Colonic mucosa (tissue), 4 donors: ENCODE data around the gene AGXT2. TPM values are rescaled to one million over a fixed set of nuclear protein-coding genes. Genes with fewer than 3 reads are reported as not detected.

Experiments
- DNase-seq: peaks from one replicate; pipeline ENCODE4 v3.0.0-alpha.2; 2020
- H3K27ac ChIP-seq: fragments of 200-600 bp; one replicate; pipeline ENCODE4 v1.8.0; 2021
- H3K27me3 ChIP-seq: fragments of 200-600 bp; one replicate; pipeline ENCODE4 v1.8.0; 2021
- H3K36me3 ChIP-seq: fragments of 200-600 bp; one replicate; pipeline ENCODE4 v1.8.0; 2021
- H3K4me1 ChIP-seq: fragments of 200-600 bp; one replicate; pipeline ENCODE4 v1.8.0; 2021; ENCODE audit warnings: mild to moderate bottlenecking
- H3K4me3 ChIP-seq: fragments of 200-600 bp; one replicate; pipeline ENCODE4 v1.8.0; 2021
- H3K9ac ChIP-seq, 2 donors: one replicate each; pipeline ENCODE4 v1.7.0; 2013; ENCODE audit warnings: control low read depth in 2 of 2, low read depth in 2 of 2, low read length in 2 of 2
- H3K9me3 ChIP-seq: fragments of 200-600 bp; one replicate; pipeline ENCODE4 v1.8.0; 2021
- CTCF ChIP-seq: fragments of 200-600 bp; IDR thresholded peaks from one replicate; pipeline ENCODE4 v1.8.0; 2022; ENCODE audit warnings: antibody characterized with exemption, mild to moderate bottlenecking
- intact Hi-C: fragments of 100-400 bp; cut with DNase I; formaldehyde crosslinking; loops from one replicate; pipeline ENCODE4 v1.14.1; 2022
- total RNA-seq, 2 donors: library from RNA; stranded (reverse); fragmentation: NEBNext Ultra II Directional in 1 of 2; extraction: Animal tissue kit (Norgen Biotek cat#: 25700) in 1 of 2; gene quantifications; one replicate each; pipeline ENCODE4 v1.2.1, GENCODE V29; 2021
- donor health status: healthy.
- donor health status: DM: no; HTN: no; CAD: no.
- donor health status: DM: no; HTN: no; CAD: no.

AGXT2 gene
- total RNA-seq, 2 donors from 2014 or later: 0.16 TPM; not detected in 1

- Histone ChIP-seq H3K9ac (no peak overlapping the region), H3K36me3 (no peaks in the 10 kb centered on the region), H3K4me3 (no peak overlapping the region), H3K27me3 (no peaks in the 10 kb centered on the region), H3K4me1 (no peaks in the 10 kb centered on the region), H3K27ac (no peak overlapping the region), H3K9me3 (no peaks in the 10 kb centered on the region)
- DNase-seq: no peak
- intact Hi-C loops: no loop called here
- TF ChIP-seq CTCF: no peak
These were observed 10.6 kb upstream of the AGXT2 start for GRCh38 chr5:35058374-35058788.

GRCh38 chr5:35056686-35057085 lies 8.9 kb upstream of the AGXT2 start:
- Histone ChIP-seq H3K27ac (no peak overlapping the region), H3K9me3 (no peaks in the 10 kb centered on the region), H3K9ac (no peak overlapping the region), H3K27me3 (no peaks in the 10 kb centered on the region), H3K4me3 (no peak overlapping the region), H3K4me1 (no peaks in the 10 kb centered on the region), H3K36me3 (no peaks in the 10 kb centered on the region)
- DNase-seq: no peak
- no peak for TF ChIP-seq CTCF
- intact Hi-C loops: no loop called here

GRCh38 chr5:35052838-35053237 lies 5.1 kb upstream of the AGXT2 start:
- no peak for TF ChIP-seq CTCF
- DNase-seq: no peak
- no peak overlapping the region for H3K27ac ChIP-seq
- no peak overlapping the region for H3K9ac ChIP-seq
- no peaks in the 10 kb centered on the region for H3K27me3 ChIP-seq
- intact Hi-C loops: no loop called here
- H3K4me3 ChIP-seq: no peak overlapping the region
- no peaks in the 10 kb centered on the region for H3K9me3 ChIP-seq
- H3K4me1 ChIP-seq: no peaks in the 10 kb centered on the region
- H3K36me3 ChIP-seq: no peaks in the 10 kb centered on the region

GRCh38 chr5:35050541-35051126 lies 2.9 kb upstream of the AGXT2 start:
- no peaks in the 10 kb centered on the region for H3K4me1 ChIP-seq
- intact Hi-C loops: no loop called here
- no peak overlapping the region for H3K27ac ChIP-seq
- no peaks in the 10 kb centered on the region for H3K9me3 ChIP-seq
- no peaks in the 10 kb centered on the region for H3K36me3 ChIP-seq
- no peak for TF ChIP-seq CTCF
- H3K27me3 ChIP-seq: no peaks in the 10 kb centered on the region
- H3K4me3 ChIP-seq: no peak overlapping the region
- no peak for DNase-seq
- H3K9ac ChIP-seq: no peak overlapping the region

GRCh38 chr5:35048910-35049309 lies 1.2 kb upstream of the AGXT2 start:
- Histone ChIP-seq H3K9ac (no peak overlapping the region), H3K27ac (no peak overlapping the region), H3K36me3 (no peaks in the 10 kb centered on the region), H3K4me1 (no peaks in the 10 kb centered on the region), H3K9me3 (no peaks in the 10 kb centered on the region), H3K4me3 (no peak overlapping the region), H3K27me3 (no peaks in the 10 kb centered on the region)
- TF ChIP-seq CTCF: no peak
- DNase-seq: no peak
- intact Hi-C loops: no loop called here
